ENCODE data around the gene ZSWIM3.

GRCh38 chr20:45880988-45881788, 23.8 kb downstream of the ZSWIM3 start, which contains the start of gene ZSWIM1:
- TF ChIP-seq CTCF (IDR thresholded peaks at IDR 0.05) (peak in 1 of 3 donors; percentile 13), EP300 (IDR thresholded peaks at IDR 0.05) (no peak), POLR2A (IDR thresholded peaks at IDR 0.05) (peak; percentile 76)
